Activated naive CD8-positive, alpha-beta T cell (primary cell): ENCODE results near the gene RAB3IL1.
A peak's percentile ranks its signal among the peaks of the same experiment; 100 is the strongest.
"Not testable (repeated sequence)": the region's sequence is repeated elsewhere in the genome, so short reads cannot be mapped to it uniquely, and the experiment has no call there.

ENCODE experiments used
- H3K27ac Mint-ChIP-seq: one replicate; pipeline ENCODE4 v1.8.0; 2021; ENCODE audit warnings: mixed read lengths
- H3K27me3 Mint-ChIP-seq: one replicate; pipeline ENCODE4 v1.8.0; 2021; ENCODE audit warnings: mixed read lengths
- H3K36me3 Mint-ChIP-seq: one replicate; pipeline ENCODE4 v1.8.0; 2021; ENCODE audit warnings: mixed read lengths
- H3K4me1 Mint-ChIP-seq: one replicate; pipeline ENCODE4 v1.8.0; 2021; ENCODE audit warnings: low read depth, mixed read lengths
- H3K4me3 Mint-ChIP-seq: one replicate; pipeline ENCODE4 v1.8.0; 2021; ENCODE audit warnings: mild to moderate bottlenecking, mixed read lengths
- H3K9me3 Mint-ChIP-seq: one replicate; pipeline ENCODE4 v1.8.0; 2021; ENCODE audit warnings: low read depth, mixed read lengths

Gene RAB3IL1

DNA sequence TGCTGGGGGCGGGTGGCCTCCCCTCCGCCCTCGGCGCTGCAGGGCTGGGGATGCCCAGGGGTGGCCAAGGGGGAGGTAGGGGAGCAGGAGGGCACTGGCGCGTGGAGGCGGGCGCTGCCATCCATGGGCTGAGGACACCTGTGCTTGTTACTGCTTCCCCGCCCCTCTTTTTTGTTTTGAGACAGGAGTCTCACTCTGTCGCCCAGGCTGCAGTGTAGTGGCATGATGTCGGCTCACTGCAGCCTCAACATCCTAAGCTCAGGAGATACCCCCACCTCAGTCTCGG is 25.3 kb downstream of the RAB3IL1 start:
- no peaks in the 10 kb centered on the region for H3K36me3 Mint-ChIP-seq
- H3K27me3 Mint-ChIP-seq: no peaks in the 10 kb centered on the region
- peaks cover 6% of the 10 kb centered on the region for H3K4me1 Mint-ChIP-seq
- no peak overlapping the region for H3K27ac Mint-ChIP-seq
- H3K4me3 Mint-ChIP-seq: peak overlapping the region; percentile 72
- no peaks in the 10 kb centered on the region for H3K9me3 Mint-ChIP-seq

DNA sequence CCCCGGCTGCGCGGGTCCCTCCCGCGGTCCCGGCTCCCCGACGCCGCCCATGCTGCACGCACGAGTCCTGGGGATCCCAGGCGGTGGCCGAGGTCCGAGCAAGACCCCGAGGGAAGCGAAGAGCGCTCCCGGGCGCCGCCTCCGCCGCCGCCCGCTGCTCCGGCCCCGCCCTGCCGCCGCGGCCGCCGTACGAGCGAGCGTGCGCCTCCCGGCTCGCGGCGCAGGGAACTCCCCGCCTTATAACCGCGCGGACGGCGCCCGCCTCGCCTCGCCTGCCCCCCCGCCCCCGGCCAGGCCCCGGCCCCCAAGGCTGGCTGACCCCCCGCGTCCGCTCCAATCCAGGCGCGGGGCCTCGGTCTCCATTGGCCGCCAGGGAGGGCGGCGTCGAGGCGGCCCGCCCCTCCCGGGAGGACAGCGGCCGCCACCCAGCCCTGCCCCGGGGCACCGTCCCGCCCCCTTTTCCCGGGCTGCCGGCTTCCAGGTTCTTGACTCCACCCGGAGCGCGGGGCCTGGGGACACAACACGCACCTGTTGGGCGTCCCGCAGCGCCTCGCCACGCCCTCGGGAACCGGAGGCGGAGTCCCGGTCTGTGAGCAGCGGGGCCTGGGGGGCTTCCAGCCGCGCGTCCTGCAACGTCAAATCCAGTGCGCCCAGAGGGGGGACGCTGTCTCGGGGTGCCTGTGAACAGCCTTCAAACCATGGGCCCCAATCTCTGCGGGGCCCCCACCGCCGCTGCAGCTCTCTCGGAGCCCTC is 25.9 kb downstream of the RAB3IL1 start, which contains the start of gene FADS3:
TSS of gene FADS3 (minus strand) at position 215 of the 754 bp plus-strand sequence. CDS start at position 51, 164 bp downstream.
- H3K4me1 Mint-ChIP-seq: peaks cover 6% of the 10 kb centered on the region
- no peaks in the 10 kb centered on the region for H3K36me3 Mint-ChIP-seq
- no peaks in the 10 kb centered on the region for H3K27me3 Mint-ChIP-seq
- H3K4me3 Mint-ChIP-seq: peak within 1 kb of the TSS; percentile 79
- no peaks in the 10 kb centered on the region for H3K9me3 Mint-ChIP-seq
- H3K27ac Mint-ChIP-seq: no peak within 1 kb of the TSS

DNA sequence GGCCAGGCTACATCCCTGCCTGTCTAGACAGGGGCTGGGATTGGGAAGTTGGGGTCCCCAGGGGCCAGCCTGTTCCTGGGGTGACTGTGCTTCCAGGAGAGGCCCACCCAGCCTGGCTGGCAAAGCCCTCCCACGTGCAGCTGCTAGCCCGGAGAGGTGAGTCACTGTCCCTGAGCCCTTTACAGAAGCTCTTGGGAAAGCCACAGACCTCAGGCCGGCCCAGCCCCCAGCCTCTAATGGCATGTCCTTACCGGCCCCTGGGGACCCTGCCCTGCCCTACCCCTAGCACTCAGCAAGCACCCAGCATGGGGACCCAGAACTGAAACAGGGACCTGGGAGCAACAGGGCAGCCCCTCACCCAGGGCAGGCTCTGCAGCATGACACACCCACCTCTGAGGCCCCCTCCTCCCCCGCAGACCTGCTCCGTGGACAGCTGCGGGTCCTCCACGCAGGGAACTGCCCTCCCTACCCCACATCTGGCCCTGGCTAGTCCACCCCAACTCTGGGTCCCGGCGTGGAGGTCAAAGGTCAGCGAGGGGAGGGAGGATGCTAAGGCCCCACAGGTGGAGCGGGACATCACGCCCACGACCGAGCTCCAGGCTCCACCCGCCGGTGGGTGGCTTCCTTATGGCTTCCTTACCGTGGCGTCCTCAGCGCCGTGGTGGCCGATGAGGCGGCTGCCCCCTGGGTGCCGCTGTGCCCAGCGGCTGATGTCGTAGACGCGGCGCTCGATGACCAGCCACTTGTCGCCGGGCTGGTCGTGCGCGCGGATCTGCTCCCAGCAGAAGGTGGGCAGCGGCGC is 26.6 kb downstream of the RAB3IL1 start:
- Mint-ChIP-seq H3K4me3 (peak overlapping the region; percentile 79), H3K27ac (no peak overlapping the region), H3K36me3 (no peaks in the 10 kb centered on the region), H3K4me1 (peaks cover 6% of the 10 kb centered on the region), H3K9me3 (no peaks in the 10 kb centered on the region), H3K27me3 (no peaks in the 10 kb centered on the region)

DNA sequence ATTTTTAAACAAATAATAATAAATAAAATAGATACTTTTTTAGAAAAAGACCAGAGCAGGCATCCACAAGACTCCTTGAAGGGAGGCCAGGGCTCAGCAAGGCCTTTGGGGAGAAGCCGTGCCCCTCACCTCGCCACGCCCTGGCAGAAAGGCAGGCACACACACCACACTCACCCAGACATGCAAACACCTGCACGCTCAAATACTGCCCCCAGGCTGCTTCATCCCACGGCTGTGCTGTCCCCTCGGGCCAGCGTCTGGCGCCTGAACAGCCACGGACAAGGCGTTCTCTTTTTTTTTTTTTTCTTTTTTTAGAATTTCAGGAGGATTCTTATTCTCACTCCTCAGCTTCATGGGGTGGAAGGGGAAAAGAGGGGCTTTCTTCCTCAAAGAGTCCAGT is 27.5 kb downstream of the RAB3IL1 start:
- no peaks in the 10 kb centered on the region for H3K36me3 Mint-ChIP-seq
- H3K27me3 Mint-ChIP-seq: no peaks in the 10 kb centered on the region
- no peak overlapping the region for H3K4me3 Mint-ChIP-seq
- H3K27ac Mint-ChIP-seq: no peak overlapping the region
- H3K9me3 Mint-ChIP-seq: no peaks in the 10 kb centered on the region
- H3K4me1 Mint-ChIP-seq: peaks cover 6% of the 10 kb centered on the region

DNA sequence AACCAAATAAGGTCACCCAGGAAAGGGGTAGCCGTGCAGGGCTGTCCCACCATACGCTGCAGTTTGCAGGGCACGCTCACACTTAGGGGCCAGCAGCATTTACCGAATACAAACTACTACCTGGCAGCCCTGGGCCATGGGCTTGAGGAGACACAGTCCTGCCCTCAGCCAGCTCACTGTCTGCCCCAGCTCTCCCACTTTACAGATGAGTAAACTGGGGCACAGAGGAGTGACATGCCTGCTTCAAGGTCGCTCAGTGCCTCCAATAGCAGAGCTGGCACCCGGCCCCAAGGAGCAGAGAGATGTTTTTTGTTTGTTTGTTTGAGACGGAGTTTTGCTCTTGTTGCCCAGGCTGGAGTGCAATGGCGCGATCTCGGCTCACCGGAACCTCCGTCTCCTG is 28.8 kb downstream of the RAB3IL1 start:
- Mint-ChIP-seq H3K4me3 (no peak overlapping the region), H3K4me1 (peaks cover 3% of the 10 kb centered on the region), H3K27me3 (no peaks in the 10 kb centered on the region), H3K36me3 (no peaks in the 10 kb centered on the region), H3K9me3 (no peaks in the 10 kb centered on the region), H3K27ac (no peak overlapping the region)

DNA sequence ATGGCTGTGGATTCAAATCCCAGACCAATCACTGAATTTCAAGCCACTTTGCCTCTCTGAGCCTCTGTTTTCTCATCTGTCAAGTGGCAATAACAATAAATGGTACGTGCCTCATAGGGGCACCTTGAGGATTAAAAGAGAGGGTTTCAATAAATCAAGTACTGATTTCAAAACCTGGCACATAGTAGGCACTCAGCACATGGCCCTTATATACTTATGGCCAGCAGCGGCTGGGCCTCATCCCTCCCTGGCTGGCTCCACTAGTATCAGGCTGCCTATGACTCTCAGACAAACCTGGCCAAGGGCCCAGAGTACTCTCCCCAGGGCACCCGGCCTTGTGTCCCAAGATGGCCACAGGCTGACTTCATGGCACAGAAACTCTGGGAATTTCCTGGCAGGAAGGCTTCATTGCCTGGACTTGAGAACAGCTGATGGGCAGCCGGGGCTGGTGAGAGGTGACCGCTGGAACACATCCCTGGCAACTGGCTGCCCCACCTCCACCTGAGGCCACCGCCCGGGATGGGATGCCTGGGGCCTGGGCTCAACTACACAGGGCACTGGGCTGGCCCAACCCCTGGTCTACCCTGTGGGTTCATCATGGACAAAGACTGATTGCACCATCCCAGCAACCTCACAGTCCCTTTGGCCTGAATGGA is 29.4 kb downstream of the RAB3IL1 start:
- Mint-ChIP-seq H3K27ac (no peak overlapping the region), H3K9me3 (no peaks in the 10 kb centered on the region), H3K36me3 (no peaks in the 10 kb centered on the region), H3K4me3 (no peak overlapping the region), H3K27me3 (peaks cover 1% of the 10 kb centered on the region), H3K4me1 (peaks cover 3% of the 10 kb centered on the region)

DNA sequence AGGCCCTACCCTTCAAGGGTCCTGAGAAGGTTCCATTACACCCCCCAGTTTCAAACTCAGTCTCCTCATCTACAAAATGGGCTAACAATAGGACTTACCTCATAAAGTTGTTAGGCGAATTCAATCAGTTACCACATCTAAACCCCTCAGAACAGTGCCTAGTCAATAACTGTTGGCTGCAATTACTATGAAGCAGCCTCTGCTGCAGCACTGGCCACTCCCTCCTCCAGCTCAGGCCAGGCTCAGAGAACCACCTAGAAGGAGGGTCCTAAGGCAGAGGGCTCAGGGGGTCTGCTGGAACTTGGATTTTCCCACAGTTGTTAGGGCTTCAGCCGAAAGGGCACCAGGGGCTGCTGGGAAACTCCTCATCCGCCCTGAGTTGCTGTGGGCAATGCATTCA is 30.7 kb downstream of the RAB3IL1 start:
- H3K27ac Mint-ChIP-seq: no peak overlapping the region
- no peaks in the 10 kb centered on the region for H3K36me3 Mint-ChIP-seq
- H3K27me3 Mint-ChIP-seq: peaks cover 1% of the 10 kb centered on the region
- H3K4me1 Mint-ChIP-seq: peaks cover 2% of the 10 kb centered on the region
- no peak overlapping the region for H3K4me3 Mint-ChIP-seq
- no peaks in the 10 kb centered on the region for H3K9me3 Mint-ChIP-seq

DNA sequence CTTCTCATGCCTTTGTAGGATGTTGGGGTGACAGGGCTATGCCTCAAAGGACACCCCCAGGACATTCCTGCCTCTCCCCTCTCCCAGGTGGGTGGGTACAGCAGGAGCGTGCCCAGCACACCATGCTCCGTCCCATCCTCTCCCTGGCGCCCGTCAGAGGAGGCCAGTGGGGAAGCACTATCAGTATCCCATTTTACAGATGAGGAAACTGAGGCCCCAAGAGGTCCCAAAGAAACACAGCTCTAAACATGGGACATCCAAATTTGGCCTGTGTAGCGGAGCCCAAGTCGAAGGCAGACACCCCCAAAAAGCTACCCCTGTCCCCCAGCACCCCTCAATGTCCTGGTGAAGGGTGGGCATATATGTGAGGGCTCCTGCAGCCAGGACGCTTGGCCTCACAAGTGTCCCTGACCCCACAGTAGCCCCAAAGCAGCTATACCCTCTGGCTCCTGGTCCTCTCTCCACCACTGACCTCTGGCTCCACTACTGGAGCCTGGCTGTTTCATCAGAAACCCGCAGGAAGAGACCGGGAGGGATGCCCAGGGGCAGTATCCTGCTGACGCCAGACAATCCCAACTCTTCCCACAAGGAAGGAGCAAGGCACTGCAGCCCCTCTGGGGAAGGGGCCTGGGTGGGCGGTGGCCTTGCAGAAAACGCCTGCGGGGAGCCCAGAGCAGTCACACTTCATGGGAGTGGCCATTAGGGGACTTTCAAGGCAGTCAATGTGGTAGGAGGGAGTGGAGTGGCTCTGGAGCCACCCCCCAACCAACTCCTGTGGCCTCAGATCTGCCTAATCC is 31.4 kb downstream of the RAB3IL1 start:
- Mint-ChIP-seq H3K4me3 (no peak overlapping the region), H3K27ac (no peak overlapping the region), H3K9me3 (no peaks in the 10 kb centered on the region), H3K36me3 (no peaks in the 10 kb centered on the region), H3K27me3 (peaks cover 1% of the 10 kb centered on the region), H3K4me1 (peaks cover 2% of the 10 kb centered on the region)

DNA sequence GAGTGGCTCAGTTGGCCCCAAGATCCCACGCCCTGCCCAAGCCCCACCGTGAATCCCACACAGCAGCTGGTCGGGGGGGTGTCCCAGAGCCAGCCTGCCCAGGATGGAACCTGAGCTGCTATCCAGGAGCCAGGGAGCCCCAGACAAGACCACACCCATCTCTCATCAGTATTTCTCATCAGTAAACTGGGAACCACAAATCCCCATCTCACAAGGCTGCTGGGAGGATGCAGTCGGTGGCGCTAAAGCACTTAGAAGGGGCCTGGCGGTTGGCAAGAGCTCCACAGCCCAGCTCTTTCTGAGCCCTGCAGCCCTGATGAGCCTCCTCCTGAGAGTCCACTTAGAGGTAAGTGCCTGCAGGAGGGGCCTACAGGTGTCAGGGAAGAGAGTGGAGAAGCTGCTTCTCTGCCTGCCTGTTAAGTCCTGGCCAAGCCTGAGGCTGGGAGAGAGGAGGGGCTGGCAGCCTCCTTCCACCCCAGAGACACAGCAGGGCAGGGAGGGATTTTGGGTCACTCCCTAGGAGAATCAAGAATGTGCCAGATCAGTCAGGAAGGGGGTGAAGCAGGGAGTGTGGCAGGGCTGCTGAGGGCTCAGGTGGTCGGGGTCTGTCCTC is 32.1 kb downstream of the RAB3IL1 start:
- peaks cover 1% of the 10 kb centered on the region for H3K27me3 Mint-ChIP-seq
- no peak overlapping the region for H3K4me3 Mint-ChIP-seq
- no peaks in the 10 kb centered on the region for H3K36me3 Mint-ChIP-seq
- no peaks in the 10 kb centered on the region for H3K9me3 Mint-ChIP-seq
- H3K4me1 Mint-ChIP-seq: no peaks in the 10 kb centered on the region
- H3K27ac Mint-ChIP-seq: no peak overlapping the region

DNA sequence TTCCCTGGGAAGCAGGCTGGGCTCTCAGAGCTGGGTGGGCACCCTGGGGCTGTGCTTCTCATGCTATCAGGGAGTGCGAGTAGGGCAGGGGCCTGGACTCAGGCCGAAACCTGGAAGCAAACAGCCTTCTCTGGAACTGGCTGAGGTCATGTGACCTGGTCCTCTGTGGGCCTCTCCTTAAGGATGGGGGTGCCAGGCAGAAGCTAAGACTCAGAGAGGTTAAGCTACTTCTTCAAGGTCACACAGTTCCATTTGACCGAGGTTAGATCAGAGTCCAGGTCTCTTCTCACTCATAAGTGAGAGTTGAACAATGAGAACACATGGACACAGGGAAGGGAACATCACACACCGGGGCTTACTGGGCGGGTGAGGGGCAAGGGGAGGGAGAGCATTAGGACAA is 33.4 kb downstream of the RAB3IL1 start:
- no peaks in the 10 kb centered on the region for H3K9me3 Mint-ChIP-seq
- no peaks in the 10 kb centered on the region for H3K4me1 Mint-ChIP-seq
- no peaks in the 10 kb centered on the region for H3K36me3 Mint-ChIP-seq
- peaks cover 1% of the 10 kb centered on the region for H3K27me3 Mint-ChIP-seq
- no peak overlapping the region for H3K4me3 Mint-ChIP-seq
- no peak overlapping the region for H3K27ac Mint-ChIP-seq

DNA sequence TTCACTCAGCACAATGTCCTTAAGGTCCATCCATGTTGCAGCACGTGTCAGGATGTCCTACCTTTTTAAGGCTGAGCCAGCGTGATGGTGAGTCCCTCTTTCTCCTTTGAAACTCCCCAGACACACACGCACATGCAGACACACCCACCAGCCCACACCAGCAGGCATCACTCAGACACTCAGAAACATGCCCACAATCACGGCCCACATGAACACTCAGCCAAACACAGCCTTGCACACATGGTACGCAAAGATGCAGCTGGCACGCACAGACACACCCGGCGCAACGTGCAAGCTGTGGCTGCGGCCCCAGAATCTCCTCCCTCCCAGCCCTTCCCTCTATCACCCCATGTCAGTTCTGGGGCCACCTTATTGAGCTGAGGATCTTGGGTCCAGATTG is 34.0 kb downstream of the RAB3IL1 start:
- no peaks in the 10 kb centered on the region for H3K36me3 Mint-ChIP-seq
- no peaks in the 10 kb centered on the region for H3K9me3 Mint-ChIP-seq
- no peaks in the 10 kb centered on the region for H3K4me1 Mint-ChIP-seq
- H3K4me3 Mint-ChIP-seq: no peak overlapping the region
- H3K27ac Mint-ChIP-seq: no peak overlapping the region
- peaks cover 1% of the 10 kb centered on the region for H3K27me3 Mint-ChIP-seq

DNA sequence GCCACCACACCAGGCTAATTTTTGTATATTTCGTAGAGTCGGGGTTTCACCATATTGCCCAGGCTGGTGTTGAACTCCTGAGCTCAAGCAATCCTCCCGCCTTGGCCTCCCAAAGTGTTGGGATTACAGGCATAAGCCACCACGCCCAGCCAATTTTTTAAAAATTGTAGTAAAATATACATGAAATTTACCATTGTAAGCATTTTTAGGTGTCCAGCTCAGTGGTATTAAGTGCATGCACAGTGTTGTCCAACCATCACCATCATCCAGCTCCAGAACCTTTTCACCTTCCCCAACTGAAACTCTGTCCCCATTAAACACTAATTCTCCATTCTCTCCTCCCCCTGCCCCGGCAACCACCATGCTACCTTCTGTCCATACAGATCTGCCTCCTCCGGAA is 34.5 kb downstream of the RAB3IL1 start:
- Mint-ChIP-seq H3K27ac (no peak overlapping the region), H3K36me3 (no peaks in the 10 kb centered on the region), H3K4me1 (no peaks in the 10 kb centered on the region), H3K27me3 (peaks cover 1% of the 10 kb centered on the region), H3K9me3 (no peaks in the 10 kb centered on the region), H3K4me3 (no peak overlapping the region)

DNA sequence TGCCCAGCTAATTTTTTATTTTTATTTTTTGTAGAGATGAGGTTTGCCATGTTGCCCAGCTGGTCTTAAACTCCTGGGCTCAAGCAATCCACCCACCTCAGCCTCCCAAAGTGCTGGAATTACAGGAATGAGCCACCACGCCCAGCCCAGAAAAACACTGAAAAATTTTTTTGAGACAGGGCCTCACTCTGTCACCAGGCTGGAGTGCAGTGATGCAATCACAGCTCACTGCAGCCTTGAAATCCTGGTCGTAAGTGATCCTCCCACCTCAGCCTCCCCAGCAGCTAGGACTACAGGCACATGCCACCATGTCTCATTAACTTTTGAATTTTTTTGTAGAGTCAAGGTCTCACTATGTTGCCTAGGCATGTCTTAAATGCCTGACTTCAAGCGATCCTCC is 35.1 kb downstream of the RAB3IL1 start:
- not testable (repeated sequence) for H3K4me1 Mint-ChIP-seq, H3K36me3 Mint-ChIP-seq, H3K27ac Mint-ChIP-seq, H3K9me3 Mint-ChIP-seq, H3K27me3 Mint-ChIP-seq, H3K4me3 Mint-ChIP-seq

DNA sequence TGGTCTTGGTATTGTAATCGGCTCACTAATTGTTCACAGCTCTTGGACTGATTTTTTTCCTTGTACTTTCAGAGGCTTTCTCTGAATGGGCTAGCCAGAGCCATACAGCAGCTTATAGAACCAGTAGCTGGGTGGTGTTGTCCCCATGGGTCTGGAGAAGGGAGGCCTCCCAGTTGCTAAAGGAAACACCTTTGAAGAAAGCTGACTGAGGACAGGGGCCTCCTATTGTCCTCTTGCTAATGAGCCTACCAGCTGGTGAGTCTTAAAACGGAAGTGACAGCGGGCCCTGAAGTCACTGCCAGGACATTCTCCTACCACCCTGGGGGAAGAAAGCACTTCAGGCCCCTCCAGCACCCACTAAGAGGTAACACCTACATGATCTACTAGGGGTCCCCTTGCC is 36.0 kb downstream of the RAB3IL1 start:
- Mint-ChIP-seq H3K27ac (no peak overlapping the region), H3K9me3 (no peaks in the 10 kb centered on the region), H3K27me3 (peaks cover 1% of the 10 kb centered on the region), H3K36me3 (no peaks in the 10 kb centered on the region), H3K4me1 (no peaks in the 10 kb centered on the region), H3K4me3 (no peak overlapping the region)
